GM19328 (cell line): ENCODE data around the gene MCCC2.
"Not testable (repeated sequence)": the region's sequence is repeated elsewhere in the genome, so short reads cannot be mapped to it uniquely, and the experiment has no call there.

Source experiments
- ATAC-seq: cut with Tn5 transposase; IDR thresholded peaks from one replicate; pipeline ENCODE4 v1.9.1; 2021; ENCODE audit warnings: mild to moderate bottlenecking, moderate library complexity; ENCODE audit not compliant: unreplicated experiment

MCCC2 gene

GRCh38 chr5:71586941-71587765, at the start of gene MCCC2:
Gene MCCC2, plus strand, starts transcription at chr5:71587340. Its CDS starts 86 bp downstream, at chr5:71587426.
- ATAC-seq, result peak; percentile 95

DNA sequence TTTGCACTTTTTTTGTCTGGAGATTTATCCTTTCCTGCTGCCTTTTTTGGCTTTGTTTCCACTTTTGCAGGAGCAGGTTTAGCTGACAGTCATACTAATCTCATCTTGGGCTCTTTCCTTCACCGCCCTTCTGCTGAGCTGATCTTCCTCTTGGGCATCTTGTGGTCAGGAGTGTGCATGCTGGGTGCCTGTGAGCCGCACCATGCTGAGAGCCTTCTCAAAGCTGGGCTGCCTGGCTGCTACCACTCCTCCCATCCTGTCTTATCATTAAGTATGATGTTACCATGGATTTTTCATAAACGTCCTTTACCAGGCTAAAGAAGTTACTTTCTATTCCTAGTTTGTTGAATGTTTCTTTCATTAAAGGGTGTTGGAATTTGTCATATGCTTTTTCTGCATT, 49.5 kb upstream of the MCCC2 start:
- ATAC-seq, result no peak

DNA sequence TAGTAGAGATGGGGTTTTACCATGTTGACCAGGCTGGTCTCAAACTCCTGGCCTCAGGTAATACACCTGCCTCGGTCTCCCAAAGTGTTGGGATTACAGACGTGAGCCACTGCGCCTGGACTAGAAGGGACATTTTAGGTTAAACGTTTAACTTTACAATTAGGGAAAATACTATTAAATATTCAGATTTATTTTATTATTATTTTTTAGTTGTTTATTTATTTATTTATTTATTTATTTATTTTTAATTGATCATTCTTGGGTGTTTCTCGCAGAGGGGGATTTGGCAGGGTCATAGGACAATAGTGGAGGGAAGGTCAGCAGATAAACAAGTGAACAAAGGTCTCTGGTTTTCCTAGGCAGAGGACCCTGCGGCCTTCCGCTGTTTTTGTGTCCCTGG, 36.3 kb upstream of the MCCC2 start:
- ATAC-seq, result not testable (repeated sequence)

GRCh38 chr5:71551582-71551981, 35.6 kb upstream of the MCCC2 start:
- not testable (repeated sequence) for ATAC-seq

DNA sequence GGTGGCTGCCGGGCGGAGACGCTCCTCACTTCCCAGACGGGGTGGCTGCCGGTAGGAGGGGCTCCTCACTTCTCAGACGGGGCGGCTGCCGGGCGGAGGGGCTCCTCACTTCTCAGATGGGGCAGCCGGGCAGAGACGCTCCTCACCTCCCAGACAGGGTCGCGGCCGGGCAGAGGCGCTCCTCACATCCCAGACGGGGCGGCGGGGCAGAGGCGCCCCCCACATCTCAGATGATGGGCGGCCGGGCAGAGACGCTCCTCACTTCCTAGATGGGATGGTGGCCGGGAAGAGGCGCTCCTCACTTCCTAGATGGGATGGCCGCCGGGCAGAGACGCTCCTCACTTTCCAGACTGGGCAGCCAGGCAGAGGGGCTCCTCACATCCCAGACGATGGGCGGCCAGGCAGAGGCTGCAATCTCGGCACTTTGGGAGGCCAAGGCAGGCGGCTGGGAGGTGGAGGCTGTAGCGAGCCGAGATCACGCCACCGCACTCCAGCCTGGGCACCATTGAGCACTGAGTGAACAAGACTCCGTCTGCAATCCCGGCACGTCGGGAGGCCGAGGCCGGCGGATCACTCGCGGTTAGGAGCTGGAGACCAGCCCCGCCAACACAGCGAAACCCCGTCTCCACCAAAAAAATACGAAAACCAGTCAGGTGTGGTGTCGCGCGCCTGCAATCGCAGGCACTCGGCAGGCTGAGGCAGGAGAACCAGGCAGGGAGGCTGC, 35.0 kb upstream of the MCCC2 start:
- ATAC-seq, result not testable (repeated sequence)

GRCh38 chr5:71563161-71563560, 24.0 kb upstream of the MCCC2 start:
- ATAC-seq, result no peak

GRCh38 chr5:71564895-71565294, 22.2 kb upstream of the MCCC2 start:
- no peak for ATAC-seq

GRCh38 chr5:71569748-71570509, 17.2 kb upstream of the MCCC2 start:
- ATAC-seq, result no peak

- ATAC-seq, result not testable (repeated sequence)
Observed at GRCh38 chr5:71571811-71572210, 15.3 kb upstream of the MCCC2 start.

DNA sequence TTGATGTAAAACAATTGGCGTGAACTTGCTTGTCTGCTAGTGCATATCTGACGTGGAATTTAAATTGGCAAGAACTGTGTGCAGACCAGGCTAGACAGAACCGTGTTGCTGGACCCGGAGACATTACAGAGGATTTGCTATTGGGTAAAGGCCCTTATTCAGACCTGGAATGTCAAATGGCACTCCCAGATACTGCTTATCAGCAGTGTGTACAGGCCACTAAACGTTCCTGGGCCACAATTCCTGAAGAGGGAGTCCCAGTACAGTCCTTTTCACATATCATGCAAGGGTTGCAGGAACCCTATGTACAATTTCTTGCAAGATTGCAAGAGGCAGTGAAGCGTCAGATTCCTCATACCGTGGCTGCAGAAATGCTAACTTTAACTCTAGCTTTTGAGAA, 13.5 kb upstream of the MCCC2 start:
- ATAC-seq, result no peak

DNA sequence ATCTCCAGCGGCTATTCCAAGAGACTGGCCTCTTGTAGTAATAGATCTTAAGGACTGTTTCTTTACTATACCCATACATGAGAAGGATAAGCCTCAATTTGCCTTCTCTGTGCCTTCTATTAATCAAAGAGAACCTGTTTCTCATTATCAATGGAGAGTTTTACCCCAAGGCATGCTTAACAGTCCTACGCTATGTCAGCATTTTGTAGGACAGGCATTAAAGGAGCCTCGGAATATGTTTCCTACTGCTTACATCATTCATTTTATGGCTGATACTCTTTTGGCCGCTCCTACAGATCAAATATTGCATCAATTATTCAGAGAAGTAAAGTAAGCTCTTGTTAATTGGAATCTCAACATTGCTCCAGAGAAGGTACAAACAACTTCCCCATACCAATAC, 11.6 kb upstream of the MCCC2 start:
- ATAC-seq, result not testable (repeated sequence)

- ATAC-seq, result no peak
Observed at GRCh38 chr5:71576241-71576640, 10.9 kb upstream of the MCCC2 start.

DNA sequence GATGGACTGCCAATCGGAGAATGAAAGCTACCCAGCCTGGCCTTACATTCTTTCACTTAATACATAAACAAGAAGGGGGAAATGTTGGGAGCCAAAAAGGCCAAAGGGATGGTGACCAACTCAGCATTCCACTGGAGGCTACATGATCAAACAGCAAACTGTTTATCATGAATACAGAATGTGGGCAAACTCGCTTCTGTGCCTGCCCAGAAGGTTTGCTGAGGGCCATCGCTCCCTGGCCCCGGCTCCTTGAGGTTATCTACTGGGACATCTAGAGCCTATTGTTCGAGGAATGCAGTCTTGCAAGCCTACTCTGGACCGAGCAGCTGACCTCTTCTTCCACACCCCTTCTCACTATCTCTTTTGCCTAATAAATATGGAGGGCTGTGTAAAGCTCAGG, 9.3 kb upstream of the MCCC2 start:
- ATAC-seq, result not testable (repeated sequence)

GRCh38 chr5:71582945-71583584, 4.1 kb upstream of the MCCC2 start:
- ATAC-seq, result no peak

DNA sequence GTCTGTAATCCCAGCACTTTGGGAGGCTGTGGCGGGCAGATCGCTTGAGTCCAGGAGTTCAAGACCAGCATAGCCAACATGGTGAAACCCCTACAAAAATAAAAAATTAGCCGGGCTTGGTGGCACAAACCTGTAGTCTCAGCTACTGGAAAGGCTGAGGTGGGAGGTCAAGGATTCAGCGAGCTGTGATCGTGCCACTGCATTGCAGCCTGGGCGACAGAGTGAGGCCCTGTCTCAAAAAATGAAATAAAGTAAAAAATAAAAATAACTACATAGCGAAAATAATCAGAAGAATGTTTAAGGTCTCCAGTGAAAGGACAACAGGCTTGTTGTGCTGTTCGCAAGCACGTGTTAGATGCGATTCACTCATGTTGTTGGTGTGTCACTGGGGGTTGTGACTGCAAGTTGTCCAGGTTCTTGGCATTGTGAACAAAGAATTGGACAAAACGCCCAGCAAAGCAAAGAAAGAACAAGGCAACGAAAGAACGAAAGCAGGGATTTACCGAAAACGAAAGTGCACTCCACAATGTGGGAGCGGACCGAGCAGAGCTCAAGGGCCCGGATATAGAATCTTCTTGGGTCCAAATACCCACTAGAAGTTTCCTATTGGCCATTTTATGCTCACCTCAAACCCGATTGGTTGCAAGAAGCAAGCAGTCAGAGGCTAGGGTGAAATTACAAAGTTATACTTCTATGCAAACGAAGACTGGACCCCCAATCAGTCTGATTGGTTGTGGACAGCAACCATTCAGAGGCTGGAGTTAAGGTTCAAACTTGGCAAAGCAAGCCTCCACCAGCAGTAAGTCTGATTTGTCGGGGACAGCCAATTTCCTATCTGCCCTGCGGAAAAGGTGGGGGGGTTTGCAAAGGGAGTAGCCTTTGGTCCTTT, 844 bp upstream of the MCCC2 start:
- ATAC-seq, result peak; percentile 2

GRCh38 chr5:71587766-71588532, 809 bp downstream of the MCCC2 start:
- no peak for ATAC-seq

DNA sequence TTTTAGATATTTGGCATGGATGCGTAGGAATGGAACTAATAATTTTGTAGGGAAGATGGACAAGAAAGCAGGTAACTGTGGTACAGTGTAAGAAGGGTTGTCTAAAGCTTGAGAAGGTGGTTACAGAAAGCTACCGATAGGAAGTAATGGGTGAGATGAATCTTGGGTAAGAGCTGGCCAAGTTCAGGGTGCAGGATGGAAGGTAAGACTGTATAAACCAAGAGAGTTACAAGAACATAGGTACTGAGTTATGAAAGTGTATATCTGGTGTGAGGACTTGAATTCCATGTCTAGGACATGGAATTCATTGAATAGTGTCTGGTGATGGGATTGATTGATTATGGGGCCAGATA, 1.4 kb downstream of the MCCC2 start:
- ATAC-seq, result no peak

DNA sequence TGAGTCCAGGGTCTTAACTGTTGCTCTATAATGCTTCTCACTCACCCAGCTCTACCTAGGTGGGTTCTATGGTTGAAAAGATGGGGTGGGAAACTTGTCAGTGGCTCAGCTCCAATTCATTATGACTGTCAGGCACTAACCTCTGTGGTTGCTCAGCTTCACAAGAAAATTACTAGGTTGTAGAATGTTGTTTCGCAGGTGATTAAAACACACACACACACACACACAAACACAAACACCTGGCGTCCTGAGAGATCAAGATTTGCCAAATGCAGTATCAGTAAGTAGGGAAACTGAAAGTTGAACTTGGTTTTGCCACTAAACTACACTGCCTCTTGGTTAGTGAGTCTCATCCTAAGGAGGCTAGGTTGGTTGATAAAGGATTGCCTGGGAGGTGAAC, 2.8 kb downstream of the MCCC2 start:
- no peak for ATAC-seq

DNA sequence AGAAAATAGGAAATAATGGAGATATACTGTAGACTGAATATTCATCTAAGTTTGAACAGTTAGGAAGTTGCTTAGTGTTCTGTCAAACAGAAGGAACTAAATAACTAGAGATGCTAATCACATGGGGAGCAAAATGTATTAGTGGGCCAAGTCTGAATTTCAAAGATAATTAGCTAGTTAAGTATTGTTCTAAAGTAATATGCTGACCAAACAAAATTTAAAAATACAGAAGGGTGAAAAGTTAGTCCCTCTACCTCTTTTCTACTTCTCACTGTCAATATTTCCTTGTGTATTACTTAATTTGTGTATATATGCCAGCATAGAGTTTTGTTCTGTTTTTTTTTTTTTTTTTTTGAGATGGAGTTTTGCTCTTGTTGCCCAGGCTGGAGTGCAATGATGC, 4.0 kb downstream of the MCCC2 start:
- ATAC-seq, result no peak
